Psoas muscle (tissue), 7 donors: ENCODE data around the gene CLTC. TPM values are rescaled to one million over a fixed set of nuclear protein-coding genes. Genes with fewer than 3 reads are reported as not detected.

Experiments
- polyA plus RNA-seq, 3 donors: library from polyadenylated mRNA; stranded (reverse); fragments of 200-250 nt; gene quantifications; one replicate each; pipeline ENCODE4 v1.2.3, GENCODE V29; 2013
- total RNA-seq, 4 donors: library from RNA; stranded (reverse); fragmentation: NEBNext Ultra II Directional in 2 of 4; extraction: Animal tissue kit (Norgen Biotek cat#: 25700) in 2 of 4; gene quantifications; one replicate each; pipeline versions ENCODE4 v1.2.1 to v1.2.4, GENCODE V29; 2021 to 2023
- donor health status: healthy with polysubstance abuse.
- donor health status: DM: no; HTN: no; CAD: no; lungs with moderate emphysema.
- donor health status: Bipolar disorder and iron deficiency.
- donor health status: healthy.
- donor health status: DM: no; HTN: no; CAD: no.
- donor health status: DM: no; HTN: no; CAD: no.
- donor health status: DM: yes; HTN: yes; CAD: no.

The CLTC gene
- total and polyA plus RNA-seq, 7 donors, result 61.4 to 156 (median 119) TPM

Other genes with a start within 250 kb of the CLTC start
- 10 to 100 TPM; 17.2 to 21.8 (median 20.1) TPM for gene DHX40, start 54.3 kb upstream of the CLTC start, total RNA-seq
- 10 to 100 TPM in 2 of 3 donors, 1 to 10 TPM in 1; 8.5 to 17.2 (median 10.4) TPM for gene DHX40, start 54.3 kb upstream of the CLTC start, polyA plus RNA-seq
- gene PTRH2, start 87.5 kb downstream of the CLTC start, total RNA-seq, result 10 to 100 TPM; 11.4 to 28.8 (median 16.1) TPM
- gene PTRH2, start 87.5 kb downstream of the CLTC start, polyA plus RNA-seq, result 10 to 100 TPM; 31.2 to 43.1 (median 34.7) TPM
- 10 to 100 TPM; 37.9 to 66.5 (median 54.1) TPM for gene VMP1, start 87.8 kb downstream of the CLTC start, total RNA-seq
- 100 to 1,000 TPM in 1 of 3 donors, 10 to 100 TPM in 2; 31.3 to 115 (median 70.5) TPM for gene VMP1, start 87.8 kb downstream of the CLTC start, polyA plus RNA-seq